HepG2 (cell line): Measurements from ENCODE around the gene NEUROG2.

Experiments
- BCL6 ChIP-seq: IDR thresholded peaks from 2 replicates; pipeline ENCODE4 v1.6.1; 2016; ENCODE audit warnings: missing genetic modification reagents, missing compliant biosample characterization
- EZH2 ChIP-seq: conservative IDR thresholded peaks from 2 replicates; pipeline ENCODE4 v1.6.1; 2012; ENCODE audit warnings: mild to moderate bottlenecking, low read depth, low read length, moderate library complexity
- IRF1 ChIP-seq: sonication (generic); formaldehyde crosslinking; IDR thresholded peaks from 2 replicates; pipeline ENCODE4 v1.4.0; 2020; ENCODE audit warnings: low read depth, mild to moderate bottlenecking, missing genetic modification reagents
- KLF15 ChIP-seq: sonication (generic); formaldehyde crosslinking; IDR thresholded peaks from 2 replicates; pipeline ENCODE4 v1.8.1; 2023; ENCODE audit warnings: borderline replicate concordance, mild to moderate bottlenecking, inconsistent platforms, missing genetic modification reagents, mixed read lengths
- NFYB ChIP-seq: sonication (generic); formaldehyde crosslinking; IDR thresholded peaks from 2 replicates; pipeline ENCODE4 v1.4.0; 2020; ENCODE audit warnings: missing genetic modification reagents
- RAD21 ChIP-seq: fragments of 450-650 bp; formaldehyde crosslinking; IDR thresholded peaks from 2 replicates; pipeline ENCODE4 v1.5.0; 2020; ENCODE audit warnings: mild to moderate bottlenecking
- RBFOX2 ChIP-seq: fragments of 200-400 bp; formaldehyde crosslinking; IDR thresholded peaks from 2 replicates; pipeline ENCODE4 v1.6.1; 2017; ENCODE audit warnings: low read depth, mild to moderate bottlenecking, low read length
- TCF7L2 ChIP-seq: IDR thresholded peaks from 2 replicates; pipeline ENCODE4 v1.6.1; 2011; ENCODE audit warnings: mild to moderate bottlenecking, low read depth, low read length, moderate library complexity
- ZBTB33 ChIP-seq: sonication (generic); formaldehyde crosslinking; IDR thresholded peaks from 2 replicates; pipeline ENCODE4 v1.4.0; 2020; ENCODE audit warnings: missing genetic modification reagents
- ZBTB49 ChIP-seq: sonication (generic); formaldehyde crosslinking; IDR thresholded peaks from 2 replicates; pipeline ENCODE4 v1.4.0; 2020; ENCODE audit warnings: missing genetic modification reagents, borderline replicate concordance
- TF ChIP-seq, protein P1 (sequence below): sonication (generic); formaldehyde crosslinking; IDR thresholded peaks from 2 replicates; pipeline ENCODE4 v1.5.0; 2020; ENCODE audit warnings: mild to moderate bottlenecking, missing genetic modification reagents, moderate library complexity
- TF ChIP-seq, protein P2 (sequence below): sonication (generic); formaldehyde crosslinking; IDR thresholded peaks from 2 replicates; pipeline ENCODE4 v1.4.0; 2020; ENCODE audit warnings: missing genetic modification reagents, mild to moderate bottlenecking, borderline replicate concordance

- no peak for TF ChIP-seq ZBTB33 (CRISPR knock-in tag)
- TF ChIP-seq BCL6 (CRISPR knock-in tag) = no peak
- no peak for TF ChIP-seq TCF7L2
- TF ChIP-seq, protein P1, sequence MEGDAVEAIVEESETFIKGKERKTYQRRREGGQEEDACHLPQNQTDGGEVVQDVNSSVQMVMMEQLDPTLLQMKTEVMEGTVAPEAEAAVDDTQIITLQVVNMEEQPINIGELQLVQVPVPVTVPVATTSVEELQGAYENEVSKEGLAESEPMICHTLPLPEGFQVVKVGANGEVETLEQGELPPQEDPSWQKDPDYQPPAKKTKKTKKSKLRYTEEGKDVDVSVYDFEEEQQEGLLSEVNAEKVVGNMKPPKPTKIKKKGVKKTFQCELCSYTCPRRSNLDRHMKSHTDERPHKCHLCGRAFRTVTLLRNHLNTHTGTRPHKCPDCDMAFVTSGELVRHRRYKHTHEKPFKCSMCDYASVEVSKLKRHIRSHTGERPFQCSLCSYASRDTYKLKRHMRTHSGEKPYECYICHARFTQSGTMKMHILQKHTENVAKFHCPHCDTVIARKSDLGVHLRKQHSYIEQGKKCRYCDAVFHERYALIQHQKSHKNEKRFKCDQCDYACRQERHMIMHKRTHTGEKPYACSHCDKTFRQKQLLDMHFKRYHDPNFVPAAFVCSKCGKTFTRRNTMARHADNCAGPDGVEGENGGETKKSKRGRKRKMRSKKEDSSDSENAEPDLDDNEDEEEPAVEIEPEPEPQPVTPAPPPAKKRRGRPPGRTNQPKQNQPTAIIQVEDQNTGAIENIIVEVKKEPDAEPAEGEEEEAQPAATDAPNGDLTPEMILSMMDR (CRISPR knock-in tag) = no peak
- TF ChIP-seq, protein P2, sequence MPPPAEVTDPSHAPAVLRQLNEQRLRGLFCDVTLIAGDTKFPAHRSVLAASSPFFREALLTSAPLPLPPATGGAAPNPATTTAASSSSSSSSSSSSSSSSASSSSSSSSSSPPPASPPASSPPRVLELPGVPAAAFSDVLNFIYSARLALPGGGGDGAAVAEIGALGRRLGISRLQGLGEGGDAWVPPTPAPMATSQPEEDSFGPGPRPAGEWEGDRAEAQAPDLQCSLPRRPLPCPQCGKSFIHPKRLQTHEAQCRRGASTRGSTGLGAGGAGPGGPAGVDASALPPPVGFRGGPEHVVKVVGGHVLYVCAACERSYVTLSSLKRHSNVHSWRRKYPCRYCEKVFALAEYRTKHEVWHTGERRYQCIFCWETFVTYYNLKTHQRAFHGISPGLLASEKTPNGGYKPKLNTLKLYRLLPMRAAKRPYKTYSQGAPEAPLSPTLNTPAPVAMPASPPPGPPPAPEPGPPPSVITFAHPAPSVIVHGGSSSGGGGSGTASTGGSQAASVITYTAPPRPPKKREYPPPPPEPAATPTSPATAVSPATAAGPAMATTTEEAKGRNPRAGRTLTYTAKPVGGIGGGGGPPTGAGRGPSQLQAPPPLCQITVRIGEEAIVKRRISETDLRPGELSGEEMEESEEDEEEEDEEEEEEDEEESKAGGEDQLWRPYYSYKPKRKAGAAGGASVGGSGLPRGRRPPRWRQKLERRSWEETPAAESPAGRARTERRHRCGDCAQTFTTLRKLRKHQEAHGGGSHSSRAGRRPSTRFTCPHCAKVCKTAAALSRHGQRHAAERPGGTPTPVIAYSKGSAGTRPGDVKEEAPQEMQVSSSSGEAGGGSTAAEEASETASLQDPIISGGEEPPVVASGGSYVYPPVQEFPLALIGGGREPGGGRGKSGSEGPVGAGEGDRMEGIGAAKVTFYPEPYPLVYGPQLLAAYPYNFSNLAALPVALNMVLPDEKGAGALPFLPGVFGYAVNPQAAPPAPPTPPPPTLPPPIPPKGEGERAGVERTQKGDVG (CRISPR knock-in tag) = no peak
- TF ChIP-seq RAD21 (CRISPR knock-in tag) = no peak
- no peak; the same call in 1 of the 2 replicates for TF ChIP-seq EZH2
- TF ChIP-seq ZBTB49 (CRISPR knock-in tag) = no peak
- TF ChIP-seq NFYB (CRISPR knock-in tag) = no peak
- no peak for TF ChIP-seq KLF15 (CRISPR knock-in tag)
- TF ChIP-seq RBFOX2 = no peak
- no peak for TF ChIP-seq IRF1
Observed at GRCh38 chr4:112520598-112521122, 4.7 kb upstream of the NEUROG2 start.
